ENCODE data around the gene RNF144B.

The RNF144B gene

DNA sequence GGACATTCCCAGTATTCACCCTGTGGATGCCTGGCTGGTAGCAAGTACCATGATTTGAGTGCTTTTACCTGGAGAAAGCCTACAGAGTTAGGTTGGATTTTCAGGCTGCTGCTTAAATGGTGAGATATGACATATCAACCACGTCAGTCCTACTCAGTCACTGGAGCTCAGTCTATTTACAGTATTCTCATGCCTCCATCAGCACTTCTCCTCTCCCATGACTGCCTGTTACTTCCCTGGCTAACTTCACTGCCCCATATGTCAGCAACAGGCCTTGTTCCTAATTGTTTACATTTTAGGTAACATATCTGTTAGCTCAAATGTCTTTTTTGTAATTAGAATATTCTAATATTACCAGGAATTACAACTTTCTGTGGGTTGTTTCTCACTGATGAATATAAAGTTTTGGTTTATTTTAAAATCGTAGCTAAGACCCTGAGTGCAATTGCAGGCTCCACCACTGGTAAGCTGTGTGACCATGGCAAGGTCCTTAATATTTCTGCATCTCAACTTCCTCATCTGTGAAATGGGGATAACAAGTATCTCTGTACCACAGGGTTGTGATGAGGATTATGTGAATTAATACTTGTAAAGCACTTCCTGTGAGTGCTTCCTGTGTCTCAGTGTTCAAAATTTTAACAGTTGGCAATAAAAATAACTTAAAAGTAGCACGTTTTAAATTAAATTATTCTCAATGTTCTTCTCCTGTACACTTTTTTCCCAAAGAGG is 54.3 kb downstream of the RNF144B start:
- no peak for DNase-seq

DNA sequence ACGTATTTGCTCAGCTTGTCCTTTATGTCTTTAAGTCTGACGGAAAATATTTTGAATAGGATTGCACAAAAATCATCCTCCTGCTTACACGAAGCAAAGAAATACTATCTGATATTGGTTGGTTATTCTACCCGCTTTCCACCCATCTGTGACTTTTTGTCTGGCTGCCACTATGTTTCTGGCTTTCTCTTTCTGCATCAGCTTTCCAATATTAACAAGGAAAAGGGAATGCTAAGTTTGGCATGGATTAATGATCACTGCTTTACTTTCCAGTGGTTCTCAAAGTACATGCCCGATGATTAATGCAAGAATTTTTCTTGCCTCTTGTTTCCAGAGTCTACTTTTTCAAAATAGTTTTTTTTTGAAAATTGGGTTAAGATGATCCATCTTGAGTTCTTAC is 57.0 kb downstream of the RNF144B start:
- DNase-seq, result no peak

DNA sequence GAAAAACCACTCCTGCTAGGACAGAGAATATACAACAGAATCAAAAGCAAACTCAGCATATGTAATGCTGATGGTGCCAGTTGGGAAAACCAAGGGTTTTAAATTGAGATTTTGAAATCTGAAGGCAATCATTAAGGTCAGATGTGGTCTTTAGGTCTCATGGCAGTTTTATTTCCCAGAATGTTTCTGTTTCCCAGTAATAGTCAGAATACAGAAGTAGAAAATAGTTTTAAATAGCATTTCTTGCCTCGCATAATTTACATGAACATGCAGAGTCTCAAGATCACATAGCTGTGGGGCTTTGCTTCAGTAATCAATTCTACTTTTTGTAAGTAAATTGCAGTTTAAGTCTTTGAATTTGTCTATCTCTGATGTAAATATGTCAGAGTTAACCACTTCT is 58.1 kb downstream of the RNF144B start:
- DNase-seq, result no peak

DNA sequence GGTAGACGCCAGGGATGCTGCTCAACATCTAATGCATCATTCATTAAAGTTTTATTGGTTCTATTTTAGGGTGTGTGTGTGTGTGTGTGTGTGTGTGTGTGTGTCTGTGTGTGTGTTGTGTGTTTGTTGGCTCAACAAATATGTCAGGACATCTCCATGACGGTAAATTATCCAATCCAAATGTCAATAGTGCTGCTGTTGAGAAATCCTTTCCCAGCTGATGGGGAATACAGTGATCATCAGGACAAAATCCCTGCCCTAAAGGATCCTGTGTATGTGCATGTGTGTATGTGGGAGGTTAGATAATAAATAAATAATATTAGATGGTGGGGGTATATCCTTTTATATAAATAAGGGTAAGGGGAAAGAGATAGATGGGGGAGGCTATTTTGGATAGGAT is 59.6 kb downstream of the RNF144B start:
- no peak for DNase-seq

DNA sequence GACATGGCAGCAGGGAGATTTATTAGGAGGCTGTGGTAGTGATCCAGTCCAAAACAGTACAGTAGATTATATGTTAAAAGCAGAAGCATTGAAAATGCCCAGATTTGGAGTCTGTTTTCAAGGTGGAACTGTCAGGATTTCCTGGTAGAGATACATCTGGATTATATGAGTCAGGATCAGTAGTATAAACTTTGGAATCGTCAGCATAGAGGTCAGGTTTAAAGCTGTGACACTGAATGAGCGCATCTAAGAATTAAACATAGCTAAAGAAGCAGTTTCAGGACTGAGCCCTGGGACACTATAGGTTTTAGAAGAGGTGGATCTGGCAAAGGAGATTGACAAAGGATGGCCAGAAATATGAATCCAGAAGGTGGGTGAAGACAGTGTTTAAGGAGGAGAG is 60.4 kb downstream of the RNF144B start:
- no peak for DNase-seq

DNA sequence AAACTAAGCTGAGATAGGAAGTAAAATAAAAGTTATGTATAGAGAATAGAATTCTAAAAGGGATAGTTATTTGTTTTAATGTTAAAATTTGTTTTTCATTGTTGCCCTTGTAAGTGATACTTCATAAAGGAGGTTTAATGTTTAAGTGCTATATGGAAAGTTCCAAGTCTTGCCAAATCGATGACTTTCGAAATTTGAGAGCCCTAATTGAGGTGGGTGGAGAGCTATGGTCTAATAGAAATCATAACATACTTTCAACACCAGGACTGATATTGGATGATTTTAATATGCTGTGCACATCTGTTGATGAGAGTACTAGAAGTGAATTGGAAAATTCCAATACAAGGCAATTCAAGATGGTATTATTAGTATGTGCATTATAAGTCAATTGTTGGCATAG is 64.6 kb downstream of the RNF144B start:
- no peak for DNase-seq

DNA sequence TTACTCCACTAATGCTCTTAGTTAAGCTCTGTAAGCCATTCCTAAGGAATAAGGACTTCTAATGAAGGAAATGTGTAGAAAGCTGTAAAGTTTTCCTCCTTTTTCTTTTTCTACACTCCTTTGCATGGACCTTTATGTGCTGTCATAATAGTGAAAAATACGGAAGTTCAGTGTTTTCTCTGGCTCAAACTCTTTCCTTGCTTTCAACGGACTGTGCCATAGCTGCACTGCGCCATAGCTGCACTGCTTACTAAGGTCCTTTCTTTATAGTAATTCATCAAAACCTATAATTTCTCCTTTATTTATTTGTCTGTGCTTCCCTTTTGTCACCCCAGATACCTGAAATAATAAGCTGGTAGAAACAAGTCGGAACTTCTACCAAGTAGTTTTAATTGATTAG is 67.3 kb downstream of the RNF144B start:
- DNase-seq, result no peak

DNA sequence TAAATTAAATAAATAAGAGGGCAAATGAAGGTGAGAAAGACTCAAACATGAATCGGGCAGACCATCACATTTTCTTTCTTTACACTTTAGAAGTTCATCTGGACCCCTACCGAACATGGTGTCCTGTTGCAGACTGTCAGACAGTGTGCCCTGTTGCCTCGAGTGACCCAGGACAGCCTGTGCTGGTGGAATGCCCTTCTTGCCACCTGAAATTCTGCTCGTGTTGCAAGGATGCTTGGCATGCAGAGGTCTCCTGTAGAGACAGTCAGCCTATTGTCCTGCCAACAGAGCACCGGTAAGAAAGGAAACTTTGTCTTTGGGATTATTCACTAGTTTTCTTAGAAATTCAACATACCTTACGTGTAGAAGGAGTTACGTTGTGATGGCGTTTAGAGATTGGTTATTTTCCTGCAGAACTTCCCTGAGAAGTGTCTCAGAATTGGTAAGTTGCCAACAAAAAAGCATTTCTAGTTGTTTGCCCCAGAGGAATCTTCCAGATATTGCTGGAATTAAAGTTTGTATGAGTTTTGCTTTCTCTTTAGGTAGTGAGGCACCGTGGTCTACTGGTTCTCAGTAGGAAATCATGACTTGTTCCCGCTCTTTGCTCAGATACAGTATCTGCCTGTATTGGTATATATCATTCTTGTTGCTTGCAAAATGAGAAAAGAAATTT is 70.1 kb downstream of the RNF144B start:
- DNase-seq, result no peak

DNA sequence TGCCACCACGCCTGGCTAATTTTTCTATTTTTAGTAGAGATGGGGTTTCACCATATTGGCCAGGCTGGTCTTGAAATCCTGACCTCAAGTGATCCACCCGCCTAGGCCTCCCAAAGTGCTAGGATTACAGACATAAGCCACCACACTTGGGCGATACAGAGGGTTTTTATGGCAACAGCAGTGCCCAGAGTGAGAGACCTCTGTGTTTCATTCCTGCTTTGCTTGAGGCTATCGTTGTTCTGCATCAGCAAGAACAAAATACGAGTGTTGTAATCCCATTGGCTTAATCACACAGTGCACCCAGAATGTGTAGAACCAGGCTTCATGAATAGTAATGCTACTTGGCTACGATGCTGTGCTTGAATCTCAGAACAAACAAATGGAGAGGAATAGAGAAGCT is 70.9 kb downstream of the RNF144B start:
- peak in 1 of 58 donors; percentile 10 for DNase-seq

DNA sequence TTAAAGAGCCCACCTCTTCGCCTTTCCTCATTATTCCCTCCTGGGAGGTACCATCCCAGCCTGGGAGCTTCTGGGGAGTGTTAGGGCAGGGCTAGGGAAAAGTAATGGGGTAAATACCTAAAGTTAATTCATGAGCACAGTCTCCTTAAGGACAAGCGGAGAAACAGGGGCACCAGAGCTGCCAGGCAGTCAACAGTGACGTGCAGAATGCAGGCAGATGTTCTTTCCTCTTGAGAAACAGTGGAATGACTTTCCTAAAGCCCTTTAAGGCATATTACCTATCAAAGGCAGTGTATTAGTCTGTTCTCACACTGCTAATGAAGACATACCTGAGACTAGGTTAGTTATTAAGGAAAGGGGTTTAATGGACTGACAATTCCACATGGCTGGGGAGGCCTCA is 76.3 kb downstream of the RNF144B start:
- no peak for DNase-seq

DNA sequence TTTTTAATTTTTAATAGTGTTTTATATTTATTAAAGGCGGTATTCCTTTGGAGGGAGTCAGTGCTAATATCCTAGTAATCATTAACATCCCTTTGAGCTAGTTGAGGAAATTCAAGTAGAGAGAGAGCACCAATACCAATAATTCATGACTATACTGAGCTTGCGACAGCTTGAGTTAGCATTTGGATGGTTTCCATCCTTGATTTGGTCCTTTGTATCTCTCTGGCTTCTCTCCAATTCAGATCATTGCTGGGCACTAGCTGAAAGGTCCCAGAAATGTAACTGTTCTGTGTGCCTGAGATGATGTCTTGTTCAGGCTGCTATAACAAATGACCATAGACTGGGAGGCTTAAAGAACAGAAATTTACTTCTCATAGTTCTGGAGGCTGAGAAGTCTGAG is 77.0 kb downstream of the RNF144B start:
- DNase-seq, result no peak

DNA sequence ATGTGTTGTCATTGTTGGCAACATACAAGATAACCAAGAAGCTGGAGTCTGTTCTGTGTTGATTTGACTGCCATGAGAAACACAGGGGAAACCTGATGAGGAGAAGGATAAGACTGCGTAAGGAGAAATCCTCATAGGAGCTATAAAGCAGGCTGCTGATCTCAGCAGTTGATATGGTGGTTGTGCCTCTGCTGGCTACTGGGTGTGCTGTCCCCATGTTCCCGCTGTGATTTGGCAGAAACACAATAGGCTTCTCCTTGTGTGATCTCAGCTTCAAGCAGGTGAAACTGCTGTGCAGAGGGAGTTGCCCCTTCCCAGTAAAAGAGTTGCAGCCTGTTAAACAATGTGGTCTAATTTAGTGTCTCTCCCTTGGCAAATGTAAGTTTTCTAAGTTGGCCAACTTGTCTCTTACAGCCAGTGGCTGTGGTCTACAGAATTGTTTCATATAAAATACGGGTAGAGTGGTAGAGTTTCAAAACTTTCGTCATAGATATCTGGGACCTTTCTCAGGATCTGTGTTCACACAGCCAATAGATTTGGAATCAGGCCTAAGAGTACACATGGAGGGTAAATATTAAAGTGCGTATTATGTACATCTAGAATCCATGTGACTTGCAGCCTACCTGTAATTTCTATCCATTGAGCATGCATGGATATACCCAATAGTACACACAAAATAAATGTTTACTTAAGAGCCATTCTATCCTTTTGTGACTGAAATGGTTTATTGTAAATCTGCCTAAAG is 78.4 kb downstream of the RNF144B start:
- no peak for DNase-seq

DNA sequence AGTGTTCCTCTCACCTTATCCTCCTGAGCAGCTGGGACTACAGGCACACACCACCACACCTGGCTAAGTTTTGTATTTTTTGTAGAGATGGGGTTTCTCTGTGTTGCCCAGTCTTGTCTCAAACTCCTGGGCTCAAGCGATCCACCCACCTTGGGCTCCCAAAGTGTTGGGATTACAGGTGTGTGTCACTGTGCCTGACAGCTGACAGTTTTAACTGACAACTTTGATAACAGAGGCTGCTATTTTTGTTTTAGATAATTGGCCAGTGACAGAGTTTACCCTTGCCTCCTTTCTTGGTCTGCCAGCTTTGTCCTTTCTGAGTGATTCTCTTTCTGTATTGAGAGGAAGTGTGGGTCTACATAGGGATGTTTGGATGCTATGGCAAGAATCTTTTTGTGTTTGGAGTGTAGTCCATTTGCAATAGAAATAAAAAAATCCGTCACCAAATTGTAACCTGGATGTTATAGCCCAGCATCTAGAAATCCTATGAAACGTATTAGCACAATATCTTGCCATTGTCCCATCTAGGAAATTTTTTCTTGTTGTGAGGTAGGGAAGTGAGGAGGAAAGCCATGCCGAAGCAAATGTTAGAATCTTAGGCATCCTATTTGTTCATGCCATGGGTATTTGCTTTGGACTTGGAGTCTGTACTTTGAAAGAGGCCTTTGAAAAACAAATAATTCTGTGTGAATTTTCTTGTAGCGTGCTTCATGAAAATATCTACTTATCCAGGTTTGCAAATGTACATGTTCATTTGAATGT is 80.8 kb downstream of the RNF144B start:
- no peak for DNase-seq

DNA sequence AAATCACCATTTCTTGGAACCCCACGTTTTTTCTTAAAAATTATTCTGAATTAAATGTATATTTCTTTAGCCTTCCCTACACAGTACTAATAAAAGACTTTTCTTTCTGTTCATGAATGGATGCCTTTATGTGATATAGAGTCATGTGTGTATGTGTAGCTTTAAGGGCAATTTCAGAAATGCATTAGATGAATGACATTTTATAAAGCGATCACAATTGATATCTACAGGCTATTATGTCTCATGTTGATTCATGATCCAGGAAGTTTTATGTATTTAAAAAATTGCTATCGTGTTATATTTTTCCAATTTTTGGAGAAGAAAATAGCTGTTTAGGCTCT is 81.3 kb downstream of the RNF144B start:
- DNase-seq, result no peak

DNA sequence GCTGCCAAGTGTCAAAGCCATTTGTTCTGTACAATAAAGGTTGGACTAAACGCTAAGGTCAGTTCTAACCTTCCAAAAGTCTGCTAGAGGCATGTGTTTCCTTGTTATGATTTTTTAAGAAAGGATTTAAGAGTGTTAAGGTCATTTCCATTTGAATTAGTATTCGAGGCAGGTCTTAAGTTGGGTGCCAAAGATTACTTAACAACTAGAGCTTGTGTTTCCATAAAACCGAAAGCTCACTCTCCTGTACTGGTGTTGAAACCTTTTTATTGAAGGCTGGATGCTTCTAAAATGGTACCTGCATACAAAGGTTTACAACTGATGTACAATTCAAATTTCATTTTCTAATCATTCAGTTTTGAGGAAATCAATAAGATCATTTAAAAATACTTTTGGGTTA is 82.4 kb downstream of the RNF144B start:
- DNase-seq, result no peak

DNA sequence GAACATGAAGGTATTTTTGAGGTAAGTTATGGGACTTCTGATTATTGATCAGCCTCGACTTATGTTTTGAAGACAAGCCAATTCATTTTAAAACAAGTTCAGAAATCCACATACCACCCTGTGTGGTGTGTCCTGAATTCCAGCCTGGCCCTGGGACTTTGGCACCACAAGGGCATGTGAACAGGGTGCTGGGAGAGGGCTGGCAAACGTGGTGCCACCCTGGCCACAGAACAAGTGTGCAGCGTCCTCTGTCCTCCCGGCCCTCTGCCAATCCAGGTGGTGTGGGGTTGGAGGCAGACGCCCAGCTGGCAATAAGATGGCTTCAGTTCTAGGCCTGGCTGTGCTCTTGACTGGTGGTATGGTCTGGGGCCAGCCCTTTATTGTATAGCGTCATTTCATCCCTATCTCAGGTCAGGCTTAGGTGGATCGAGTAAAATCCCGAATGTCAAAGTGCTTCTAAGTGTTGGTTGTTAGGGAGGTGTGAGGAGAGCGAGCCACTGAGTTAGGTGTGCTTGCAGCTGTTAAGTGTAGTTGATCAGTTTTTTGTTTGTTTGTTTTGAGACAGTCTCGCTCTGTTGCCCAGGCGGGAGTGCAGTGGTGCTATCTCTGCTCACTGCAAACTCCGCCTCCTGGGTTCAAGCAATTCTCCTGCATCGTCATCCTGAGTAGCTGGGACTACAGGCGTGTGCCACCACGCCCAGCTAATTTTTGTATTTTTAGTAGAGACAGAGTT is 84.2 kb downstream of the RNF144B start:
- DNase-seq, result no peak

DNA sequence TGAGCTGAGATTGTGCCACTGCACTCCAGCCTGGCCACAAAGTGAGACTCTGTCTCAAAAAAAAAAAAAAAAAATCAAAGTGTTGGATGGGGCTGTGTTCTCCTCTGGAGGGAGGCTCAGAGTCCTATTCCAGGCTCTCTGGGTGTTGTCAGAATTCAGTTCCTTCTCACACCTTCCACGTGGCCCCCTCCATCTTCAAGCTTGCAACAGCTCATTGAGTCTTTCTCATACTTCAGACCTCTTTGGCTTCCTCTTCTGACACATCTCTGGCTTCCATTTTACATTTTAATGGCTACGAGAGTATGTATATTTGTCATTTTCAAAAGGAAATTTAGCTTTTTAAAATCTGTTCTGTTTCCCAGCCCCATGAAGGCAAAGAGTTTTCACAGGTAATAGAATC is 85.8 kb downstream of the RNF144B start:
- DNase-seq, result no peak

DNA sequence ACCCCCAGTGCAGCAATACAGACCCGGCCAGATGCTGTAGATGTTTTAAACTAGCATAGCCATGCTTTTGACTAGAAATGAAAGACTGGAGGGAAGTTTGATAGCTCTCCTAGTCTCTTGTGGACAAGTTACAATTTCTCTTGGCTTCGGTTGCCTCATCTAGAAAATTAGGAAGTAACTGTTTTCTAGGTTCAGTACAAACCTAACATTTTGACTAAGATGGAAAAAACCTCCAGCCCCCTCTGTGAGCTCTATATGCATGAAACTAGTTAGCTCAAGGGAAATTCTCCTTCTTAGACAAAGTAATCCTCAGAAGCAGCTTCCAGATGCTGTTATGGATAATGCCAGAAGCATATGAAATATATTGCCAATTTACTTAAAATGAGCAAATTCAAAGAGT is 86.6 kb downstream of the RNF144B start:
- no peak for DNase-seq

DNA sequence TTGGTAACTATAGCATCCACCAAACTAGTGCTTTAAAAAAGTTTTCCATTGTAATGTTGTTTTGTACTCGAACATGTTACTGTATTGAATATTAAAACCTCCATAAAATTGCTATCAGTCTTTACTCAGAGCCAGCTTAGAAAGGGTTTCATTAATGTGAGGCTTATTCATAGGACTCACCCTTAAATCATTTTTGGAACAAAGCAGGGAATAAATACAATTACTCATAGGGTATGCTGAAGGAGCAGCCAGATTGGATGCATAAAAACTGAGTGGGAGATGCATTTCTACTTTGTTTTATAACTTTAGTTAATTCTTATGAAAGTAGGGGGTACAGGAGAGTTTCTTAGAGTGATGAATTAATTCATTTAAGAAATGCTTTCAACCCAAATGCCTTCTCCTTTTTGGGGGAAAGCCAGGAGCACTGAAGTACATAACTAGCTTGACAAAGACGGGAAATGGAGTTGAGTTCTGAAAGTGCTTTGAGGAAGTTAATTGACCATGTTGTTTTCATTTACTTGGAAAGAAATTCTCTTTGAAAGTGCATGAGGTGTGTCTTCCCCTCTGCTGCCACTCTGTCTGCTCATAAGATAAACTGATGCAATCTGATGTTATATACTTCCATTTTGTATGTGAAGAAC is 90.3 kb downstream of the RNF144B start:
- peak in 1 of 58 donors; percentile 9 for DNase-seq

DNA sequence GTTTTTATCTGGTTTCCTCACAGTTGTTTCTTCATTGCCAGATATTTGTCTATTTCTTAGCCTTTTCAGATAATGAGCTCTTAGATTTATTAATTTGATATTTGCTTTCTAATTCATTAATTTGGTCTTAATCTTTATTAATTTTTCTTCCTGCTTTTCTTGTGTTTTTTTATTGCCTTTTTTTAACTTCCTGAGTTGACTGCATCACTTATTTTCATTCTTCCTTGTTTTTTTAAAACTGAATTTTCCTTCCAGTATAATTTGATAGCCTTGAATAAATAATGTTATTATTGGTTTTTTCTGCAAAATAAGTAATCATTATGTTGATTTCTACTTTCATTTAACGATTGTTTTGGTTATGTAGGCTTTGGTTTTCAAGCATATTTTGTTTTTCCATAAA is 91.5 kb downstream of the RNF144B start:
- no peak for DNase-seq

DNA sequence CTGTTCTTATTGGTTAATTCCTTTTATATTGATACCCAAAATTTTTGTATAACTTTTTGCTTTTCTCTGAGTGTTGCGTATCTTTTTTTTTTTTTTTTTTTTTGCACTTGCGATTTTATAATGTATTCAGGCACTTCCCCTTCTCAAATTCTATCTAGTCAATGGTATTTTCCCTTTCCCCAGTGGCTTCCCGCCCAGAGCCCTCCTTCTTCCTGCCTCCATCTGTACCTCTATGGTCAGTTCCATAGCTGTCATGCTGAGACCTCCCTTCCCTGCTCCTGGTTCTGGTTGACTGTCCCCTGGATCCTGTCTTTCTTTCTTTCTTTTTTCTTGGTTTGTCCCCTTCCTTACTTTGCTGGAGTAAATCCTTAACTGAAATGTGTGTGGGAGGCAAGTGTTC is 94.7 kb downstream of the RNF144B start:
- DNase-seq, result no peak

Data from anterior cingulate cortex (tissue), 58 donors.